Tibial nerve (tissue), 4 donors: Measurements from ENCODE around the gene WDR43. TPM values are rescaled to one million over a fixed set of nuclear protein-coding genes. Genes with fewer than 3 reads are reported as not detected.

ENCODE experiments used
- DNase-seq, 2 donors: peaks; one replicate each; pipeline ENCODE4 v3.0.0-alpha.2; 2019; ENCODE audit warnings: low spot score in 2 of 2
- H3K27ac ChIP-seq, 4 donors: fragments of 200-600 bp; sonication (generic) in 3 of 4; one replicate each; pipeline ENCODE4 v1.5.1; 2017 to 2019; ENCODE audit warnings: mild to moderate bottlenecking in 1 of 4
- H3K27me3 ChIP-seq, 2 donors: fragments of 200-600 bp; sonication (generic) in 1 of 2; one replicate each; pipeline versions ENCODE4 v1.5.1 to v1.6.0; 2017 to 2019
- H3K36me3 ChIP-seq, 3 donors: fragments of 200-600 bp; sonication (generic); one replicate each; pipeline ENCODE4 v1.5.1; 2018 to 2019
- H3K4me1 ChIP-seq, 4 donors: fragments of 200-600 bp; sonication (generic) in 3 of 4; one replicate each; pipeline ENCODE4 v1.5.1; 2017 to 2019
- H3K4me3 ChIP-seq, 4 donors: fragments of 200-600 bp; sonication (generic) in 3 of 4; one replicate each; pipeline ENCODE4 v1.5.1; 2017 to 2019; ENCODE audit warnings: mild to moderate bottlenecking in 1 of 4, moderate library complexity in 1 of 4
- H3K9me3 ChIP-seq, 4 donors: fragments of 200-600 bp; sonication (generic) in 3 of 4; one replicate each; pipeline ENCODE4 v1.5.1; 2017 to 2019
- EP300 ChIP-seq, 2 donors: sonication (generic); formaldehyde crosslinking; IDR thresholded peaks; one replicate each; pipeline ENCODE4 v1.6.1; 2017; ENCODE audit warnings: antibody characterized with exemption in 2 of 2, mild to moderate bottlenecking in 1 of 2
- POLR2A ChIP-seq, 2 donors: fragments of 450-650 bp; IDR thresholded peaks; one replicate each; pipeline ENCODE4 v1.6.1; 2017; ENCODE audit warnings: antibody characterized with exemption in 2 of 2, mild to moderate bottlenecking in 2 of 2, moderate library complexity in 2 of 2
- WGBS, 2 donors: methylation state at CpG; one replicate each; pipeline ENCODE4 v1.1.5; 2018; 5-methylcytosine and 5-hydroxymethylcytosine counted together
- total RNA-seq, 4 donors: library from RNA; depleted of rRNA; stranded (reverse); fragments of >200 nt; gene quantifications; one replicate each; pipeline ENCODE4 v1.1.0, GENCODE V29; 2016
- TF ChIP-seq, protein P1 (sequence below), 5 experiments: fragments of 200-600 bp in 3 of 5; fragments of 450-650 bp in 2 of 5; sonication (generic) in 3 of 5; IDR thresholded peaks; one replicate each; pipeline ENCODE4 v1.5.1; 2016 to 2019; ENCODE audit warnings: antibody characterized with exemption in 5 of 5, mild to moderate bottlenecking in 3 of 5, moderate library complexity in 2 of 5

WDR43 gene
- total RNA-seq, 4 donors from 2014 or later, result 32.2 to 57.6 (median 37.0) TPM

DNA sequence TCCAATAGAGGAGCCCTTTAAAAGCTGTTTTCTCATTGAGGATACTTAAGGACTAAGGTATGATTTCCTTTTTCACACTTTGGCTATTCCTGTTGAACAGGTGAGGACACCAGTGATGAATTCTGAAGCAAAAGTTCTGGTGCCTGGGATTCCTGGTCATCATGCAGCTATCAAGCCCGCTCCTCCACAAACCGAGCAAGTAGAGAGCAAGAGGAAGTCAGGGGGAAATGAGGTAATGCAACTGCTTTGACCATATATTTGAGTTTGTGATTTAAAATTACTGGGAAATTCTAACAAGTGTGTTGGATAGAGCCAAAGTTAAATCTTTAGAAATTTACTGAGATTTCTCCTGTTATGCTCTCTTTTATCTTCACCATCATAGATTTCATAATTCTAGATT, 33.0 kb downstream of the WDR43 start:
- Histone ChIP-seq H3K27me3 (no peaks in the 10 kb centered on the region), H3K36me3 (peaks cover 2 to 95% (median 30%) of the 10 kb centered on the region in 3 donors), H3K9me3 (no peaks in the 10 kb centered on the region), H3K27ac (no peak overlapping the region), H3K4me3 (no peak overlapping the region), H3K4me1 (no peaks in the 10 kb centered on the region)
- TF ChIP-seq POLR2A (IDR thresholded peaks at IDR 0.05), result no peak
- TF ChIP-seq, protein P1, sequence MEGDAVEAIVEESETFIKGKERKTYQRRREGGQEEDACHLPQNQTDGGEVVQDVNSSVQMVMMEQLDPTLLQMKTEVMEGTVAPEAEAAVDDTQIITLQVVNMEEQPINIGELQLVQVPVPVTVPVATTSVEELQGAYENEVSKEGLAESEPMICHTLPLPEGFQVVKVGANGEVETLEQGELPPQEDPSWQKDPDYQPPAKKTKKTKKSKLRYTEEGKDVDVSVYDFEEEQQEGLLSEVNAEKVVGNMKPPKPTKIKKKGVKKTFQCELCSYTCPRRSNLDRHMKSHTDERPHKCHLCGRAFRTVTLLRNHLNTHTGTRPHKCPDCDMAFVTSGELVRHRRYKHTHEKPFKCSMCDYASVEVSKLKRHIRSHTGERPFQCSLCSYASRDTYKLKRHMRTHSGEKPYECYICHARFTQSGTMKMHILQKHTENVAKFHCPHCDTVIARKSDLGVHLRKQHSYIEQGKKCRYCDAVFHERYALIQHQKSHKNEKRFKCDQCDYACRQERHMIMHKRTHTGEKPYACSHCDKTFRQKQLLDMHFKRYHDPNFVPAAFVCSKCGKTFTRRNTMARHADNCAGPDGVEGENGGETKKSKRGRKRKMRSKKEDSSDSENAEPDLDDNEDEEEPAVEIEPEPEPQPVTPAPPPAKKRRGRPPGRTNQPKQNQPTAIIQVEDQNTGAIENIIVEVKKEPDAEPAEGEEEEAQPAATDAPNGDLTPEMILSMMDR (IDR thresholded peaks at IDR 0.05), result no peak
- 89 to 92% methylated on average over 2 of the region's 2 CpGs for whole genome bisulfite sequencing, 2 donors
- no peak for DNase-seq

- H3K4me3 ChIP-seq, result no peak overlapping the region
- no peaks in the 10 kb centered on the region for H3K4me1 ChIP-seq
- TF ChIP-seq POLR2A (IDR thresholded peaks at IDR 0.05) (no peak), EP300 (IDR thresholded peaks at IDR 0.05) (no peak)
- TF ChIP-seq, protein P1 (IDR thresholded peaks at IDR 0.05), result no peak
- H3K36me3 ChIP-seq, result peaks cover 2 to 95% (median 30%) of the 10 kb centered on the region in 3 donors
- WGBS, 2 donors, result 93 to 95% methylated on average over 1 of the region's 1 CpG
- no peaks in the 10 kb centered on the region for H3K27me3 ChIP-seq
- no peak for DNase-seq
- H3K27ac ChIP-seq, result no peak overlapping the region
- no peaks in the 10 kb centered on the region for H3K9me3 ChIP-seq
Observed at GRCh38 chr2:28927878-28928277, 33.4 kb downstream of the WDR43 start.

GRCh38 chr2:28929581-28929980, 35.1 kb downstream of the WDR43 start:
- H3K36me3 ChIP-seq, result peaks cover 2 to 95% (median 28%) of the 10 kb centered on the region in 3 donors
- no peak for DNase-seq
- no peak overlapping the region for H3K27ac ChIP-seq
- no peaks in the 10 kb centered on the region for H3K27me3 ChIP-seq
- TF ChIP-seq EP300 (IDR thresholded peaks at IDR 0.05) (no peak), POLR2A (IDR thresholded peaks at IDR 0.05) (no peak)
- TF ChIP-seq, protein P1 (IDR thresholded peaks at IDR 0.05), result no peak
- no peaks in the 10 kb centered on the region for H3K9me3 ChIP-seq
- 79 to 81% methylated on average over 4 of the region's 4 CpGs for WGBS, 2 donors
- H3K4me3 ChIP-seq, result no peak overlapping the region
- H3K4me1 ChIP-seq, result no peaks in the 10 kb centered on the region

GRCh38 chr2:28930205-28930604, 35.7 kb downstream of the WDR43 start:
- Histone ChIP-seq H3K4me1 (no peaks in the 10 kb centered on the region), H3K27ac (no peak overlapping the region), H3K4me3 (no peak overlapping the region), H3K9me3 (no peaks in the 10 kb centered on the region), H3K36me3 (peaks cover 1 to 95% (median 22%) of the 10 kb centered on the region in 3 donors), H3K27me3 (no peaks in the 10 kb centered on the region)
- TF ChIP-seq EP300 (IDR thresholded peaks at IDR 0.05) (no peak), POLR2A (IDR thresholded peaks at IDR 0.05) (no peak)
- TF ChIP-seq, protein P1 (IDR thresholded peaks at IDR 0.05), result no peak
- no peak for DNase-seq
- WGBS, 2 donors, result 93 to 95% methylated on average over 1 of the region's 1 CpG

DNA sequence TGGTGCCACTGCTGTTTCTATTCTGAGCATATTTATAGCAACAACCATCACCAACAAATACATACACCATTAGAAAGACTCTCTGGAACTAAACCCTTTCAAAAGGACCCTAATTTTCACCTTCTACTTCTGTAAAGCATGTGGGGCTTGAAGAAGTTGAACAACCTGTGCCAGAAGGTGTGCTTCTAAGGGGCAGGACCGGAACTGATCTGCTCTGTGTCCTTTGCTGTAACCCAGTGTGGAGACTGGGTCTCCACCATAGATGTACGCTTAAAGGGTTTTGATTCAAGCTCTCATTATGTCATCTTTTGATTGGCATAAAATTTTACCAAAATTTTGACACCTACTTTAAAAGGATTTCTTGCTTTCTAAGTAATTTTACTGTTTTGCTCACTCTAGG, 40.3 kb downstream of the WDR43 start:
- Histone ChIP-seq H3K4me1 (no peaks in the 10 kb centered on the region), H3K4me3 (no peak overlapping the region), H3K9me3 (no peaks in the 10 kb centered on the region), H3K27ac (no peak overlapping the region), H3K36me3 (peaks cover 0 to 73% (median 2%) of the 10 kb centered on the region in 3 donors), H3K27me3 (no peaks in the 10 kb centered on the region)
- DNase-seq, result no peak
- TF ChIP-seq EP300 (IDR thresholded peaks at IDR 0.05) (no peak), POLR2A (IDR thresholded peaks at IDR 0.05) (no peak)
- TF ChIP-seq, protein P1 (IDR thresholded peaks at IDR 0.05), result no peak
- 95 to 96% methylated on average over 2 of the region's 2 CpGs for whole genome bisulfite sequencing, 2 donors
